H1 (cell line): ENCODE data around the gene SURF2. TPM values are rescaled to one million over a fixed set of nuclear protein-coding genes. Genes with fewer than 3 reads are reported as not detected.

Experiments used
- CTCF ChIA-PET: fragments of 300-600 bp; sonication (Branson Sonifier 250); formaldehyde crosslinking; loops from one replicate; lab custom pipeline; 2021; ENCODE audit not compliant: partially characterized antibody; lab: Charles Lee
- POLR2A ChIA-PET: fragments of 300-600 bp; sonication (Branson Sonifier 250); formaldehyde crosslinking; loops from one replicate; lab custom pipeline; 2021; ENCODE audit warnings: inconsistent platforms; ENCODE audit not compliant: partially characterized antibody; lab: Charles Lee
- DNase-seq, 2 experiments: peaks; one replicate each; pipeline versions ENCODE4 v3.0.0 to v3.0.0-alpha.2; 2010 to 2022; ENCODE audit warnings: low spot score in 2 of 2, low read depth in 1 of 2, mixed read lengths in 1 of 2
- FAIRE-seq: peaks from 2 replicates; lab custom pipeline; 2011; peaks lifted over from hg19 to GRCh38; lab: Jason Lieb, UNC
- H2AFZ ChIP-seq: 2 replicates; pipeline ENCODE4 v1.8.1; 2012; ENCODE audit warnings: low read length, inconsistent platforms
- H2AK5ac ChIP-seq: 2 replicates; pipeline ENCODE4 v1.6.1; 2013; ENCODE audit warnings: low read depth, low read length
- H2BK120ac ChIP-seq: replicated peaks from 2 replicates; pipeline ENCODE3; 2013; ENCODE audit warnings: low read depth, low read length, inconsistent platforms
- H2BK12ac ChIP-seq: 2 replicates; pipeline ENCODE4 v1.6.1; 2013; ENCODE audit warnings: low read depth, low read length
- H2BK15ac ChIP-seq: 2 replicates; pipeline ENCODE4 v1.6.1; 2013; ENCODE audit warnings: low read length
- H2BK20ac ChIP-seq: 2 replicates; pipeline ENCODE4 v1.6.1; 2013; ENCODE audit warnings: low read length
- H2BK5ac ChIP-seq: 2 replicates; pipeline ENCODE4 v1.6.1; 2013; ENCODE audit warnings: low read depth, low read length
- H3K14ac ChIP-seq: 2 replicates; pipeline ENCODE4 v1.6.1; 2013; ENCODE audit warnings: inconsistent platforms; ENCODE audit not compliant: insufficient read length
- H3K18ac ChIP-seq: 2 replicates; pipeline ENCODE4 v1.6.1; 2013; ENCODE audit warnings: low read length; ENCODE audit errors: extremely low read depth
- H3K23ac ChIP-seq: 2 replicates; pipeline ENCODE4 v1.6.1; 2013; ENCODE audit warnings: inconsistent platforms; ENCODE audit not compliant: insufficient read length
- H3K23me2 ChIP-seq: 2 replicates; pipeline ENCODE4 v1.6.1; 2013; ENCODE audit warnings: low read depth, low read length
- H3K27ac ChIP-seq: 2 replicates; pipeline ENCODE4 v1.6.1; 2011; ENCODE audit warnings: low read depth, low read length, inconsistent platforms
- H3K27me3 ChIP-seq, 4 experiments: replicated peaks in 1 of 4; 1 replicate in 1 of 4; 2 replicates in 3 of 4; pipeline versions ENCODE4 v1.6.1 to v1.8.1; 2011 to 2013; ENCODE audit warnings: low read length in 3 of 4, mild to moderate bottlenecking in 3 of 4, inconsistent platforms in 2 of 4, mixed read lengths in 2 of 4, moderate library complexity in 1 of 4; ENCODE audit not compliant: control insufficient read depth in 3 of 4, insufficient read depth in 3 of 4; ENCODE audit errors: extremely low read depth in 1 of 4
- H3K36me3 ChIP-seq, 4 experiments: 2 replicates each; pipeline versions ENCODE4 v1.6.1 to v1.8.1; 2011 to 2013; ENCODE audit warnings: mild to moderate bottlenecking in 4 of 4, low read length in 3 of 4, moderate library complexity in 2 of 4, control low read depth in 1 of 4, inconsistent platforms in 1 of 4; ENCODE audit not compliant: insufficient read depth in 4 of 4, control insufficient read depth in 2 of 4
- H3K4ac ChIP-seq: replicated peaks from 2 replicates; pipeline ENCODE3; 2013; ENCODE audit warnings: low read length, low read depth, mixed read lengths, inconsistent platforms; ENCODE audit not compliant: insufficient read length
- H3K4me1 ChIP-seq, 4 experiments: replicated peaks in 1 of 4; 1 replicate in 1 of 4; 2 replicates in 3 of 4; pipeline versions ENCODE4 v1.6.1 to v1.8.1; 2011 to 2013; ENCODE audit warnings: low read length in 3 of 4, inconsistent platforms in 2 of 4, mixed read lengths in 1 of 4; ENCODE audit not compliant: insufficient read depth in 4 of 4, control insufficient read depth in 3 of 4
- H3K4me2 ChIP-seq, 2 experiments: 2 replicates each; pipeline versions ENCODE4 v1.6.1 to v1.8.1; 2011 to 2013; ENCODE audit warnings: low read depth in 2 of 2, low read length in 2 of 2, control low read depth in 1 of 2, inconsistent platforms in 1 of 2, mild to moderate bottlenecking in 1 of 2; ENCODE audit not compliant: insufficient read depth in 1 of 2
- H3K4me3 ChIP-seq, 4 experiments: fragments of 200-600, 300-600 bp in 1 of 4; sonication (generic), shearing (Covaris generic), sonication (Bioruptor Twin) in 1 of 4; 2 replicates each; pipeline versions ENCODE4 v1.5.1 to v1.8.1; 2011 to 2016; ENCODE audit warnings: low read length in 4 of 4, low read depth in 3 of 4, control low read depth in 2 of 4, inconsistent platforms in 2 of 4, mild to moderate bottlenecking in 2 of 4, mixed read lengths in 1 of 4, moderate library complexity in 1 of 4; ENCODE audit not compliant: insufficient read depth in 2 of 4; ENCODE audit errors: extremely low read depth in 1 of 4
- H3K56ac ChIP-seq: replicated peaks from 2 replicates; pipeline ENCODE3; 2013; ENCODE audit warnings: low read depth, mild to moderate bottlenecking, mixed read lengths, low read length, inconsistent platforms; ENCODE audit not compliant: insufficient read length
- H3K79me1 ChIP-seq: 2 replicates; pipeline ENCODE4 v1.6.1; 2013; ENCODE audit warnings: low read depth, low read length, control low read depth
- H3K79me2 ChIP-seq, 2 experiments: 2 replicates each; pipeline versions ENCODE4 v1.6.1 to v1.8.1; 2012 to 2013; ENCODE audit warnings: low read length in 2 of 2, mild to moderate bottlenecking in 2 of 2, inconsistent platforms in 1 of 2; ENCODE audit not compliant: insufficient read depth in 2 of 2, control insufficient read depth in 1 of 2
- H3K9ac ChIP-seq, 4 experiments: replicated peaks in 1 of 4; 1 replicate in 1 of 4; 2 replicates in 3 of 4; pipeline versions ENCODE4 v1.6.1 to v1.8.1; 2011 to 2013; ENCODE audit warnings: low read depth in 3 of 4, low read length in 3 of 4, control low read depth in 2 of 4, mild to moderate bottlenecking in 2 of 4, moderate library complexity in 2 of 4, inconsistent platforms in 1 of 4; ENCODE audit errors: extremely low read depth in 1 of 4
- H3K9me3 ChIP-seq, 2 experiments: 2 replicates each; pipeline versions ENCODE4 v1.6.1 to v1.8.1; 2012 to 2013; ENCODE audit warnings: mild to moderate bottlenecking in 2 of 2, moderate library complexity in 2 of 2, control low read depth in 1 of 2, inconsistent platforms in 1 of 2, low read depth in 1 of 2, low read length in 1 of 2, mixed read lengths in 1 of 2; ENCODE audit not compliant: insufficient read depth in 2 of 2
- H4K20me1 ChIP-seq, 2 experiments: replicated peaks in 1 of 2; 2 replicates each; pipeline versions ENCODE3 to v1.8.1; 2011 to 2013; ENCODE audit warnings: inconsistent platforms in 2 of 2, low read length in 2 of 2, mild to moderate bottlenecking in 1 of 2; ENCODE audit not compliant: insufficient read depth in 2 of 2, control insufficient read depth in 1 of 2
- H4K5ac ChIP-seq: 2 replicates; pipeline ENCODE4 v1.6.1; 2013; ENCODE audit warnings: low read length, low read depth, mixed read lengths, inconsistent platforms; ENCODE audit not compliant: insufficient read length
- H4K8ac ChIP-seq: 2 replicates; pipeline ENCODE4 v1.8.0; 2013; ENCODE audit warnings: mild to moderate bottlenecking, moderate library complexity, low read length, inconsistent platforms; ENCODE audit not compliant: insufficient read depth; ENCODE audit errors: extremely low read depth
- H4K91ac ChIP-seq: replicated peaks from 2 replicates; pipeline ENCODE3; 2013; ENCODE audit warnings: low read length, mixed read lengths, inconsistent platforms; ENCODE audit not compliant: insufficient read length
- ATF2 ChIP-seq: IDR thresholded peaks from 2 replicates; pipeline ENCODE4 v1.6.1; 2012; ENCODE audit warnings: low read length, inconsistent platforms
- E2F6 ChIP-seq: IDR thresholded peaks from 2 replicates; pipeline ENCODE4 v1.6.1; 2012; ENCODE audit warnings: inconsistent platforms
- KDM1A ChIP-seq: fragments of 200-600, 300-600 bp; sonication (generic); IDR thresholded peaks from 2 replicates; pipeline ENCODE4 v1.7.1; 2016; ENCODE audit warnings: mild to moderate bottlenecking, low read length, borderline replicate concordance
- SRF ChIP-seq: IDR thresholded peaks from 2 replicates; pipeline ENCODE4 v1.6.1; 2011; ENCODE audit warnings: mild to moderate bottlenecking, low read depth, low read length, moderate library complexity
- SUZ12 ChIP-seq: fragments of 200-600 bp; sonication (generic); IDR thresholded peaks from 2 replicates; pipeline ENCODE4 v1.6.1; 2012; ENCODE audit warnings: mild to moderate bottlenecking, inconsistent platforms, low read length, moderate library complexity, mixed read lengths
- WGBS, 2 experiments: shearing (Covaris generic) in 1 of 2; methylation state at CpG; one replicate each; pipeline versions ENCODE4 v1.1.6 to v1.1.7; 2013 to 2015; ENCODE audit warnings: low lambda C conversion rate in 2 of 2, mixed read lengths in 2 of 2, inconsistent platforms in 1 of 2, low coverage in 1 of 2, missing lambda C conversion rate in 1 of 2; ENCODE audit not compliant: insufficient replicate concordance in 2 of 2, insufficient coverage in 1 of 2, insufficient read length in 1 of 2; ENCODE audit errors: extremely low coverage in 1 of 2, missing lambda C conversion rate in 1 of 2; 5-methylcytosine and 5-hydroxymethylcytosine counted together
- polyA plus RNA-seq, 7 experiments: library from polyadenylated mRNA; depleted of rRNA in 3 of 7; stranded (reverse) in 5 of 7; unstranded in 2 of 7; fragments of >200 nt in 5 of 7; fragments of 200-250 nt in 2 of 7; gene quantifications; 1 replicate in 5 of 7; 2 replicates in 1 of 7; 4 replicates in 1 of 7; pipeline versions ENCODE4 v1.2.1 to v1.2.3, GENCODE V29; 2011 to 2013; ENCODE audit warnings: missing spikeins in 2 of 7, mixed read lengths in 2 of 7
- total RNA-seq: library from RNA; stranded (reverse); fragmentation: NEBNext Ultra II Directional; extraction: Animal tissue kit (Norgen Biotek cat#: 25700); gene quantifications from 2 replicates; pipeline ENCODE4 v1.2.1, GENCODE V29; 2021
- TF ChIP-seq, protein P1 (sequence below), 3 experiments: IDR thresholded peaks; 1 replicate in 2 of 3; 2 replicates in 1 of 3; pipeline versions ENCODE4 v1.5.1 to v1.6.1; 2011; ENCODE audit warnings: low read length in 3 of 3, mild to moderate bottlenecking in 3 of 3, inconsistent platforms in 2 of 3, low read depth in 1 of 3, moderate library complexity in 1 of 3; ENCODE audit not compliant: insufficient read depth in 1 of 3; ENCODE audit errors: control extremely low read depth in 1 of 3

Gene SURF2
- total and polyA plus RNA-seq, 2 of the 8 experiments (the other 6 are each of a cell fraction or from before 2014, with no cell fraction given): 36.6 to 37.7 TPM

- TF ChIP-seq KDM1A: no peak
- TF ChIP-seq SRF: no peak
- TF ChIP-seq, protein P1, sequence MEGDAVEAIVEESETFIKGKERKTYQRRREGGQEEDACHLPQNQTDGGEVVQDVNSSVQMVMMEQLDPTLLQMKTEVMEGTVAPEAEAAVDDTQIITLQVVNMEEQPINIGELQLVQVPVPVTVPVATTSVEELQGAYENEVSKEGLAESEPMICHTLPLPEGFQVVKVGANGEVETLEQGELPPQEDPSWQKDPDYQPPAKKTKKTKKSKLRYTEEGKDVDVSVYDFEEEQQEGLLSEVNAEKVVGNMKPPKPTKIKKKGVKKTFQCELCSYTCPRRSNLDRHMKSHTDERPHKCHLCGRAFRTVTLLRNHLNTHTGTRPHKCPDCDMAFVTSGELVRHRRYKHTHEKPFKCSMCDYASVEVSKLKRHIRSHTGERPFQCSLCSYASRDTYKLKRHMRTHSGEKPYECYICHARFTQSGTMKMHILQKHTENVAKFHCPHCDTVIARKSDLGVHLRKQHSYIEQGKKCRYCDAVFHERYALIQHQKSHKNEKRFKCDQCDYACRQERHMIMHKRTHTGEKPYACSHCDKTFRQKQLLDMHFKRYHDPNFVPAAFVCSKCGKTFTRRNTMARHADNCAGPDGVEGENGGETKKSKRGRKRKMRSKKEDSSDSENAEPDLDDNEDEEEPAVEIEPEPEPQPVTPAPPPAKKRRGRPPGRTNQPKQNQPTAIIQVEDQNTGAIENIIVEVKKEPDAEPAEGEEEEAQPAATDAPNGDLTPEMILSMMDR (IDR thresholded peaks at IDR 0.05; ENCODE audit: control extremely low read depth in 1 of 3, insufficient read depth in 1 of 3, low read depth in 1 of 3, low read length in 3 of 3): no peak
- no peak for TF ChIP-seq E2F6
- TF ChIP-seq ATF2: no peak
- TF ChIP-seq SUZ12: no peak
- TF ChIP-seq, all 59 proteins: peak for 0
- Histone ChIP-seq H3K36me3 (peaks cover 0 to under 1% (median 0%) of the 10 kb centered on the region in 4 experiments; a peak in 2 of 8 replicates), H2BK15ac (no peak overlapping the region), H3K4me3 (no peak overlapping the region), H3K27me3 (peaks cover 0 to 11% (median 6%) of the 10 kb centered on the region in 4 experiments; a peak in 5 of 7 replicates), H2AFZ (no peak overlapping the region), H3K14ac (no peak overlapping the region), H3K4me2 (no peak overlapping the region), H2BK12ac (no peak overlapping the region), H4K8ac (peak overlapping the region; percentile 71; the same call in 1 of the 2 replicates), H3K27ac (no peak overlapping the region), H2BK20ac (no peak overlapping the region), H3K18ac (no peak overlapping the region), H4K91ac (no peak overlapping the region), H3K79me2 (peaks cover 4 to 19% of the 10 kb centered on the region in 2 experiments; a peak in 3 of 4 replicates), H2BK120ac (no peak overlapping the region), H3K23ac (no peak overlapping the region), H3K79me1 (no peaks in the 10 kb centered on the region), H2AK5ac (no peak overlapping the region), H4K20me1 (peaks cover 2 to 17% of the 10 kb centered on the region in 2 experiments), H3K56ac (no peak overlapping the region), H4K5ac (no peak overlapping the region), H2BK5ac (no peak overlapping the region), H3K23me2 (peaks cover 21% of the 10 kb centered on the region; the same call in 1 of the 2 replicates), H3K4ac (no peak overlapping the region), H3K4me1 (peaks cover 0 to 5% (median 0%) of the 10 kb centered on the region in 4 experiments; a peak in 1 of 7 replicates), H3K9ac (no peak overlapping the region), H3K9me3 (peaks cover 0 to 12% of the 10 kb centered on the region in 2 experiments; a peak in 3 of 4 replicates)
- WGBS, 2 experiments: 80% methylated on average over 1 of the region's 1 CpG; no CpG with 5 or more reads in 1 of the 2 experiments
- ChIA-PET CTCF (interaction anchor here (0.5 to 5.4 kb wide), 10 partner anchors 11 to 218 kb away, joined by 3 to 33 read pairs (median 4); no protein-coding TSS in a partner anchor), POLR2A (interaction anchor here (0.7 to 19.9 kb wide), 7 partner anchors 12 to 81 kb away, joined by 3 to 461 read pairs (median 4); partner anchors contain the start of genes CACFD1, MED22, REXO4 and RPL7A)
- FAIRE-seq: no peak
- DNase-seq: no peak
Measured at GRCh38 chr9:133378408-133378962, 22.1 kb downstream of the SURF2 start.
